ENCODE measurements around the gene CD6. TPM values are rescaled to one million over a fixed set of nuclear protein-coding genes. Genes with fewer than 3 reads are reported as not detected.

Gene CD6
- polyA plus RNA-seq, 2 donors: 1.3 to 1.4 TPM

GRCh38 chr11:61028135-61028729 lies 56.8 kb downstream of the CD6 start:
- H3K27me3 ChIP-seq (ENCODE audit: control insufficient read depth in 1 of 2, insufficient read depth in 2 of 2, low read length in 2 of 2): no peaks in the 10 kb centered on the region
- no peak overlapping the region for H3K4me3 ChIP-seq (ENCODE audit: low read depth in 1 of 2, low read length in 2 of 2)
- H3K9me3 ChIP-seq (ENCODE audit: control insufficient read depth in 2 of 2, insufficient read depth in 1 of 2, low read depth in 1 of 2, low read length in 1 of 2): no peaks in the 10 kb centered on the region
- H3K4me1 ChIP-seq (ENCODE audit: control insufficient read depth in 2 of 2, insufficient read depth in 2 of 2, low read length in 1 of 2): peaks cover 0 to 6% of the 10 kb centered on the region in 2 donors
- no peaks in the 10 kb centered on the region for H3K36me3 ChIP-seq (ENCODE audit: control insufficient read depth in 2 of 2, insufficient read depth in 2 of 2, low read length in 1 of 2)
- no peak overlapping the region for H3K27ac ChIP-seq (ENCODE audit: low read depth in 2 of 2, low read length in 1 of 2)
- WGBS, 2 donors: 48 to 60% methylated on average over 7 of the region's 7 CpGs

- no peak overlapping the region for H3K4me3 ChIP-seq (ENCODE audit: low read depth in 1 of 2, low read length in 2 of 2)
- no peak overlapping the region for H3K27ac ChIP-seq (ENCODE audit: low read depth in 2 of 2, low read length in 1 of 2)
- H3K4me1 ChIP-seq (ENCODE audit: control insufficient read depth in 2 of 2, insufficient read depth in 2 of 2, low read length in 1 of 2): peaks cover 0 to 5% of the 10 kb centered on the region in 2 donors
- no peaks in the 10 kb centered on the region for H3K36me3 ChIP-seq (ENCODE audit: control insufficient read depth in 2 of 2, insufficient read depth in 2 of 2, low read length in 1 of 2)
- H3K27me3 ChIP-seq (ENCODE audit: control insufficient read depth in 1 of 2, insufficient read depth in 2 of 2, low read length in 2 of 2): no peaks in the 10 kb centered on the region
- WGBS, 2 donors: 90 to 100% methylated on average over 2 of the region's 2 CpGs
- no peaks in the 10 kb centered on the region for H3K9me3 ChIP-seq (ENCODE audit: control insufficient read depth in 2 of 2, insufficient read depth in 1 of 2, low read depth in 1 of 2, low read length in 1 of 2)
These were observed 61.3 kb downstream of the CD6 start for GRCh38 chr11:61032824-61033223.

DNA sequence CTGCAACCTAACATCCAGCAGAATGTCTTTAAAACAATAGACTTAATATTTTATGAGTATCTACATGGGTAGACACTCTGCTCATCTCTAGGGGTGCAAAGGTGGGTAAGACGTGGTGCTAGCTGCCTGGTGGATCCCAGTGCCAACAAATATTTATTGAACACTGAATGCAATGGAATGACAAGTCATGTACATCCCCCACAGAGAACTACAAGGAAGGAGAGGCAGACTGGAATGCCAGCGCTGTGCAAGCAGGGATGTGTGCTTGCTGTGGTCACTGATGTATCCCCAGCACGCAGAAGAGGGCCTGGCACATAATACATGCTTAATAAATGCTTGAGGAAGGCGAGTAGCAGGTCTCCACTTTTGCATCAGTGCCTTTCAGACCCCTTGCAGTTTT lies 61.9 kb downstream of the CD6 start:
- WGBS, 2 donors: 88 to 96% methylated on average over 4 of the region's 4 CpGs
- H3K36me3 ChIP-seq (ENCODE audit: control insufficient read depth in 2 of 2, insufficient read depth in 2 of 2, low read length in 1 of 2): no peaks in the 10 kb centered on the region
- H3K27me3 ChIP-seq (ENCODE audit: control insufficient read depth in 1 of 2, insufficient read depth in 2 of 2, low read length in 2 of 2): no peaks in the 10 kb centered on the region
- H3K4me3 ChIP-seq (ENCODE audit: low read depth in 1 of 2, low read length in 2 of 2): no peak overlapping the region
- peaks cover 0 to 5% of the 10 kb centered on the region in 2 donors for H3K4me1 ChIP-seq (ENCODE audit: control insufficient read depth in 2 of 2, insufficient read depth in 2 of 2, low read length in 1 of 2)
- no peaks in the 10 kb centered on the region for H3K9me3 ChIP-seq (ENCODE audit: control insufficient read depth in 2 of 2, insufficient read depth in 1 of 2, low read depth in 1 of 2, low read length in 1 of 2)
- peak overlapping the region in 1 of 2 donors; percentile 26 for H3K27ac ChIP-seq (ENCODE audit: low read depth in 2 of 2, low read length in 1 of 2)

DNA sequence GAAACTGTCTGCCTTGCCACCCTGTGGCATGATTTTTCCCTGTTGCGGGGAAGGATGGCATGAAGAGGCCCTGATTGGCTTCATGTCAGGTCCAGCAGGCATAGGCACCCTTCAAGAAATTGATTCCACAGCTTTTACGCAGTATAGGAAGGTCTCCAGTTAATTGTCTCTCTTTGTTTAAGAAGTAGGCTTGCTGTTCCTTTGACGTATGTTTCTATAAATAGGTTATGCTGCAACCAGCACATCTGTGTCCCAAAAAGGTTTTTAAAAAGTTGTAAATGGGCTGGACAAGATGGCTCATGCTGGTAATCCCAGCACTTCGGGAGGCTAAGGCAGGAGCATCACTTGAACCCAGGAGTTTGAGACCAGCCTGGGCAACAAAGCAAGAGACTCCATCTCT lies 62.6 kb downstream of the CD6 start:
- Histone ChIP-seq H3K36me3 (ENCODE audit: control insufficient read depth in 2 of 2, insufficient read depth in 2 of 2, low read length in 1 of 2) (no peaks in the 10 kb centered on the region), H3K4me1 (ENCODE audit: control insufficient read depth in 2 of 2, insufficient read depth in 2 of 2, low read length in 1 of 2) (peaks cover 0 to 5% of the 10 kb centered on the region in 2 donors), H3K9me3 (ENCODE audit: control insufficient read depth in 2 of 2, insufficient read depth in 1 of 2, low read depth in 1 of 2, low read length in 1 of 2) (no peaks in the 10 kb centered on the region), H3K27ac (ENCODE audit: low read depth in 2 of 2, low read length in 1 of 2) (no peak overlapping the region), H3K27me3 (ENCODE audit: control insufficient read depth in 1 of 2, insufficient read depth in 2 of 2, low read length in 2 of 2) (no peaks in the 10 kb centered on the region), H3K4me3 (ENCODE audit: low read depth in 1 of 2, low read length in 2 of 2) (no peak overlapping the region)
- 78 to 83% methylated on average over 4 of the region's 4 CpGs for WGBS, 2 donors

- no peak overlapping the region for H3K27ac ChIP-seq (ENCODE audit: low read depth in 2 of 2, low read length in 1 of 2)
- H3K36me3 ChIP-seq (ENCODE audit: control insufficient read depth in 2 of 2, insufficient read depth in 2 of 2, low read length in 1 of 2): no peaks in the 10 kb centered on the region
- H3K27me3 ChIP-seq (ENCODE audit: control insufficient read depth in 1 of 2, insufficient read depth in 2 of 2, low read length in 2 of 2): no peaks in the 10 kb centered on the region
- H3K4me3 ChIP-seq (ENCODE audit: low read depth in 1 of 2, low read length in 2 of 2): no peak overlapping the region
- H3K9me3 ChIP-seq (ENCODE audit: control insufficient read depth in 2 of 2, insufficient read depth in 1 of 2, low read depth in 1 of 2, low read length in 1 of 2): no peaks in the 10 kb centered on the region
- H3K4me1 ChIP-seq (ENCODE audit: control insufficient read depth in 2 of 2, insufficient read depth in 2 of 2, low read length in 1 of 2): peaks cover 0 to 5% of the 10 kb centered on the region in 2 donors
- 78 to 79% methylated on average over 15 of the region's 15 CpGs for WGBS, 2 donors
These were observed 63.4 kb downstream of the CD6 start for GRCh38 chr11:61034704-61035525.

GRCh38 chr11:61035526-61035835 lies 64.0 kb downstream of the CD6 start:
- WGBS, 2 donors: 87 to 89% methylated on average over 10 of the region's 10 CpGs
- Histone ChIP-seq H3K4me3 (ENCODE audit: low read depth in 1 of 2, low read length in 2 of 2) (no peak overlapping the region), H3K36me3 (ENCODE audit: control insufficient read depth in 2 of 2, insufficient read depth in 2 of 2, low read length in 1 of 2) (no peaks in the 10 kb centered on the region), H3K4me1 (ENCODE audit: control insufficient read depth in 2 of 2, insufficient read depth in 2 of 2, low read length in 1 of 2) (peaks cover 0 to 5% of the 10 kb centered on the region in 2 donors), H3K27me3 (ENCODE audit: control insufficient read depth in 1 of 2, insufficient read depth in 2 of 2, low read length in 2 of 2) (no peaks in the 10 kb centered on the region), H3K27ac (ENCODE audit: low read depth in 2 of 2, low read length in 1 of 2) (no peak overlapping the region), H3K9me3 (ENCODE audit: control insufficient read depth in 2 of 2, insufficient read depth in 1 of 2, low read depth in 1 of 2, low read length in 1 of 2) (no peaks in the 10 kb centered on the region)

- H3K9me3 ChIP-seq (ENCODE audit: control insufficient read depth in 2 of 2, insufficient read depth in 1 of 2, low read depth in 1 of 2, low read length in 1 of 2): no peaks in the 10 kb centered on the region
- no peaks in the 10 kb centered on the region for H3K36me3 ChIP-seq (ENCODE audit: control insufficient read depth in 2 of 2, insufficient read depth in 2 of 2, low read length in 1 of 2)
- H3K4me1 ChIP-seq (ENCODE audit: control insufficient read depth in 2 of 2, insufficient read depth in 2 of 2, low read length in 1 of 2): peaks cover 0 to 8% of the 10 kb centered on the region in 2 donors
- WGBS, 2 donors: 48 to 57% methylated on average over 5 of the region's 5 CpGs
- no peak overlapping the region for H3K4me3 ChIP-seq (ENCODE audit: low read depth in 1 of 2, low read length in 2 of 2)
- H3K27me3 ChIP-seq (ENCODE audit: control insufficient read depth in 1 of 2, insufficient read depth in 2 of 2, low read length in 2 of 2): no peaks in the 10 kb centered on the region
- peak overlapping the region in 1 of 2 donors; percentile 16 for H3K27ac ChIP-seq (ENCODE audit: low read depth in 2 of 2, low read length in 1 of 2)
These were observed 66.1 kb downstream of the CD6 start for GRCh38 chr11:61037441-61038093.

DNA sequence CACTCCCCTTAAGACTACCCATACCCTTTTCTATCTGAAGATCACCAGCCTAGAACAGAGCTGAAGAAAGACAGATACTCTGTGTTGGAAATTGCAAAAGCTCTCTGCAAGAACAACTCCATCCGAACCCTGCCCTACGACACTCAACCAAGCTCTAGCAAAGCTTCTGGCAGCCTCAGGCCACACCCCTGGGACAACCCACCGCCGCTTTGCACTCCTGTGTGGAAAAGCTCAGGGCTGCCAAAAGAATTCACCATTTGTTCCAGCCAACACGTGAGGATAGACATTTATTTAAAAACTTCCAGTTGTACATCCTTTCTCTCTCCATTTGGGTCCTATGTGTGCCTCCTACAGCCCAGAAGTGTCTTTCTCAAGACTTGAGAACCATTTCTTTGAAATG lies 68.4 kb downstream of the CD6 start:
- Histone ChIP-seq H3K36me3 (ENCODE audit: control insufficient read depth in 2 of 2, insufficient read depth in 2 of 2, low read length in 1 of 2) (no peaks in the 10 kb centered on the region), H3K27ac (ENCODE audit: low read depth in 2 of 2, low read length in 1 of 2) (no peak overlapping the region), H3K27me3 (ENCODE audit: control insufficient read depth in 1 of 2, insufficient read depth in 2 of 2, low read length in 2 of 2) (no peaks in the 10 kb centered on the region), H3K4me3 (ENCODE audit: low read depth in 1 of 2, low read length in 2 of 2) (no peak overlapping the region), H3K4me1 (ENCODE audit: control insufficient read depth in 2 of 2, insufficient read depth in 2 of 2, low read length in 1 of 2) (peaks cover 0 to 5% of the 10 kb centered on the region in 2 donors), H3K9me3 (ENCODE audit: control insufficient read depth in 2 of 2, insufficient read depth in 1 of 2, low read depth in 1 of 2, low read length in 1 of 2) (no peaks in the 10 kb centered on the region)
- WGBS, 2 donors: 73 to 76% methylated on average over 5 of the region's 5 CpGs

DNA sequence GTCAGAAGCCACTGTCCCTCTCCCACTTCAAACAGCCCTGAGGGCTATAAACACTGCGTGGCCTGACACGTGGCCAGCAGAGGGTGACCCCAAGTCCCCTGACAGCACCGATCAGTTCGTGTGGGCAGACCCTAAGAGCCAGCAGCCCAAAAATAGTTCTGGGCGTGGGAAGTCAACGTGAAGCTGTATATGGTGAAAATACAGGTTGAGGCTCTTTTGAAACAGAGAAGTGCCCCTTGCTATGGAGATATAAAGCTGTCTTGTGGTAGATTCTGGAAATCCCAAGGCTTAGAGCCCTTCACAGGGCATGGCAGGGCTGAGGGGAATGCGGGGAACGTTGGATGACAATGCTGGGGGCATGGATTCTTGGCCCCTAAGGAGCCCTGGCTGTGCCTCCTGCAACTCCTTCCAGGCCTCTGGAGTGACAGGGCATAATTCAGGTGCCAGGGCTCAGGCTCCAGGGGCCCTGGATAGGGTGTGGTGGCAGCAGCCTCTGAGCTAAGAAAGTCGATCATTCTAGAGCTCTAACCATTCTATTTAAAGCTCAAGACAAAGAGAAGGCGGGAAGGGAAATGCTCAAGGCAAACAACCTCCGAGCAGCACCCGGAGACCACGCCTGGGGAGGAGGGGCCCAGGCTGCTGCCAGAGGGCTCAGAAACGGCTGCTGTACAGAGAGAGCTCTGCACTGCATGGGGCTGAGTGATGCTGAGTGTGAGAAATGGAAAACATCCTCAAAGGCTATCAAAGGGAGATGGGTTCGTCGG lies 70.5 kb downstream of the CD6 start:
- H3K9me3 ChIP-seq (ENCODE audit: control insufficient read depth in 2 of 2, insufficient read depth in 1 of 2, low read depth in 1 of 2, low read length in 1 of 2): no peaks in the 10 kb centered on the region
- 33 to 34% methylated on average over 16 of the region's 16 CpGs for WGBS, 2 donors
- peaks cover 0 to 5% of the 10 kb centered on the region in 2 donors for H3K4me1 ChIP-seq (ENCODE audit: control insufficient read depth in 2 of 2, insufficient read depth in 2 of 2, low read length in 1 of 2)
- no peak overlapping the region for H3K4me3 ChIP-seq (ENCODE audit: low read depth in 1 of 2, low read length in 2 of 2)
- H3K27me3 ChIP-seq (ENCODE audit: control insufficient read depth in 1 of 2, insufficient read depth in 2 of 2, low read length in 2 of 2): no peaks in the 10 kb centered on the region
- H3K27ac ChIP-seq (ENCODE audit: low read depth in 2 of 2, low read length in 1 of 2): peak overlapping the region in 1 of 2 donors; percentile 63
- H3K36me3 ChIP-seq (ENCODE audit: control insufficient read depth in 2 of 2, insufficient read depth in 2 of 2, low read length in 1 of 2): no peaks in the 10 kb centered on the region
